Measurements from ENCODE around the gene ROCK2.

DNA sequence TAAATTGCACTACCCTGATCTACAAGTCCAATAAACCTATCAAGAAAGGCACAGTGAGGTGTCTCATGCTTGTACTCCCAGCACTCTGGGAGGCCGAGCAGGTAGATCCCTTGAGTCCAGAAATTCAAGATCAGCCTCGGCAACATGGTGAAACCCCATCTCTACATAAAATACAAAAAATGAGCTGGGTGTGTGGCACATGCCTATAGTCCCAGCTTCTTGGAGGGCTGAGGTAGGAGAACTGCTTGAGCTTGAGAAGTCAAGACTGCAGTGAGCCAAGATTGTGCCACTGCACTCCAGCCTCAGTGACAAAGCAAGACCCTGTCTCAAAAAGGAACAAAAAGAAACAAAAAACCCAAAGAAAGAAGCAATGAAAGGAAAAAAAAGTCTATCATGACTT, 58.9 kb downstream of the ROCK2 start:
- TF ChIP-seq, protein P1, sequence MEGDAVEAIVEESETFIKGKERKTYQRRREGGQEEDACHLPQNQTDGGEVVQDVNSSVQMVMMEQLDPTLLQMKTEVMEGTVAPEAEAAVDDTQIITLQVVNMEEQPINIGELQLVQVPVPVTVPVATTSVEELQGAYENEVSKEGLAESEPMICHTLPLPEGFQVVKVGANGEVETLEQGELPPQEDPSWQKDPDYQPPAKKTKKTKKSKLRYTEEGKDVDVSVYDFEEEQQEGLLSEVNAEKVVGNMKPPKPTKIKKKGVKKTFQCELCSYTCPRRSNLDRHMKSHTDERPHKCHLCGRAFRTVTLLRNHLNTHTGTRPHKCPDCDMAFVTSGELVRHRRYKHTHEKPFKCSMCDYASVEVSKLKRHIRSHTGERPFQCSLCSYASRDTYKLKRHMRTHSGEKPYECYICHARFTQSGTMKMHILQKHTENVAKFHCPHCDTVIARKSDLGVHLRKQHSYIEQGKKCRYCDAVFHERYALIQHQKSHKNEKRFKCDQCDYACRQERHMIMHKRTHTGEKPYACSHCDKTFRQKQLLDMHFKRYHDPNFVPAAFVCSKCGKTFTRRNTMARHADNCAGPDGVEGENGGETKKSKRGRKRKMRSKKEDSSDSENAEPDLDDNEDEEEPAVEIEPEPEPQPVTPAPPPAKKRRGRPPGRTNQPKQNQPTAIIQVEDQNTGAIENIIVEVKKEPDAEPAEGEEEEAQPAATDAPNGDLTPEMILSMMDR (IDR thresholded peaks at IDR 0.05), result no peak
- TF ChIP-seq EZH2phosphoT487 (IDR thresholded peaks at IDR 0.05), result no peak
- TF ChIP-seq EZH2 (IDR thresholded peaks at IDR 0.05), result no peak

Data from neural progenitor cell (in vitro differentiated cells).